Central memory CD4-positive, alpha-beta T cell (primary cell): Measurements from ENCODE around the gene NPAS2.

Source experiments
- DNase-seq: peaks from one replicate; pipeline ENCODE4 v3.0.0; 2022

Gene NPAS2

GRCh38 chr2:100823665-100824438 lies 3.9 kb downstream of the NPAS2 start:
- no peak for DNase-seq

- no peak for DNase-seq
These were observed 4.9 kb downstream of the NPAS2 start for GRCh38 chr2:100824842-100825241.

GRCh38 chr2:100826494-100826893 lies 6.6 kb downstream of the NPAS2 start:
- DNase-seq = no peak

GRCh38 chr2:100831158-100831750 lies 11.3 kb downstream of the NPAS2 start:
- no peak for DNase-seq

- DNase-seq = no peak
These were observed 11.9 kb downstream of the NPAS2 start for GRCh38 chr2:100831831-100832230.

- no peak for DNase-seq
These were observed 12.9 kb downstream of the NPAS2 start for GRCh38 chr2:100832885-100833284.

- DNase-seq = no peak
These were observed 13.4 kb downstream of the NPAS2 start for GRCh38 chr2:100833331-100833730.

GRCh38 chr2:100834221-100834620 lies 14.3 kb downstream of the NPAS2 start:
- no peak for DNase-seq

GRCh38 chr2:100835006-100835659 lies 15.2 kb downstream of the NPAS2 start:
- DNase-seq = no peak

- DNase-seq = no peak
These were observed 20.6 kb downstream of the NPAS2 start for GRCh38 chr2:100840519-100840918.

GRCh38 chr2:100842241-100842922 lies 22.4 kb downstream of the NPAS2 start:
- DNase-seq = no peak

- no peak for DNase-seq
These were observed 24.6 kb downstream of the NPAS2 start for GRCh38 chr2:100844514-100844913.

GRCh38 chr2:100845141-100845991 lies 25.4 kb downstream of the NPAS2 start:
- no peak for DNase-seq

- DNase-seq = no peak
These were observed 26.8 kb downstream of the NPAS2 start for GRCh38 chr2:100846716-100847115.

- no peak for DNase-seq
These were observed 32.5 kb downstream of the NPAS2 start for GRCh38 chr2:100852447-100852846.

- DNase-seq = no peak
These were observed 33.3 kb downstream of the NPAS2 start for GRCh38 chr2:100852999-100853908.

- DNase-seq = no peak
These were observed 34.2 kb downstream of the NPAS2 start for GRCh38 chr2:100853909-100854810.

- no peak for DNase-seq
These were observed 35.1 kb downstream of the NPAS2 start for GRCh38 chr2:100855084-100855483.

GRCh38 chr2:100855606-100856005 lies 35.7 kb downstream of the NPAS2 start:
- no peak for DNase-seq

GRCh38 chr2:100856732-100857131 lies 36.8 kb downstream of the NPAS2 start:
- no peak for DNase-seq
